HG02588 (cell line): Measurements from ENCODE around the gene MISP3.

Experiments used
- ATAC-seq: cut with Tn5 transposase; IDR thresholded peaks from one replicate; pipeline ENCODE4 v1.9.1; 2021; ENCODE audit warnings: mild to moderate bottlenecking, moderate library complexity; ENCODE audit not compliant: unreplicated experiment

Gene MISP3

GRCh38 chr19:14078411-14078810, 5.8 kb downstream of the MISP3 start:
- ATAC-seq, result no peak

DNA sequence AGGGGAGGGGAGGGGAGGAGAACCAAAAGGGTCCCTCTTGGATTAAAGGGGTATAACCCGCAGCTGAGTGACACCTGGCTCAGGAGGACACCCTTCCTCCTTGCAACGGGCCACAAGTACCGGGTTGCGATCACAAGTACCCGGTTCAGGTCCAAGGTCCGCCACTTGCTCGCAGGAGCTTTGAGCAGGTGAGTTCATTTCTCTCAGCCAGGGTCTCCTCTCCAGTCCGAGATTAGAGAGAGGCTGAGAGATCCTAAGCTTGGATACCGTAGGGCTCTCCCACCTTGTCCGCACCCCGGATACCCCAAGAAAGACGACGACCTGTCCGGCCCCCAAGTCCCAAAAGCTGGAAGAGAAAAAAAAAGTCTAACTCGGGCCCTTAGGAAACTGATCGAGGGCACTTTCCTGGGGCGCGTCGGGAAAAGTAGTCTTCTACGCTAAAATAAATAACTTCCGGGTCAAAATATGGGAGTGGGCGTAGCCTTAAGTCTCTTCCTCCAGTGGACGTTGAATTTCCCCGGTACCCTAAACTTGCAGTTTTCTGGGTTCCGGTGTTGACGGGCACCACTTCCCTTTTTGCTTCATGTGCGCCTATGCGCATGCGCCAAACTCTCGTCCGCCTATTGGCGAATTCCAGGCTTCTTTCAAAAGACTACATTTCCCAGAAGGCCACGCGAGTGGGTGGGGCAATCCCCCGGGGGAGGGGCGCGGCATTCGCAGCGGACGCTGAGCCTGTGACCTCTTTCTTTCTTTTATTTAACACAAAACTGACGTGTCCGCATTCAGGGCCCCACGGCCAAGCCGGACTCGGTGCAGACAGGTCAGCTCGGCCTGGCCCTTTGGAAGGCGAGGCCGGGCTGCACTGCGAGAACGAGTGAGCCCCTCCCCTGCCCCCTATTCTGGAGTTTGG, 8.6 kb downstream of the MISP3 start:
- peak; percentile 73 for ATAC-seq

DNA sequence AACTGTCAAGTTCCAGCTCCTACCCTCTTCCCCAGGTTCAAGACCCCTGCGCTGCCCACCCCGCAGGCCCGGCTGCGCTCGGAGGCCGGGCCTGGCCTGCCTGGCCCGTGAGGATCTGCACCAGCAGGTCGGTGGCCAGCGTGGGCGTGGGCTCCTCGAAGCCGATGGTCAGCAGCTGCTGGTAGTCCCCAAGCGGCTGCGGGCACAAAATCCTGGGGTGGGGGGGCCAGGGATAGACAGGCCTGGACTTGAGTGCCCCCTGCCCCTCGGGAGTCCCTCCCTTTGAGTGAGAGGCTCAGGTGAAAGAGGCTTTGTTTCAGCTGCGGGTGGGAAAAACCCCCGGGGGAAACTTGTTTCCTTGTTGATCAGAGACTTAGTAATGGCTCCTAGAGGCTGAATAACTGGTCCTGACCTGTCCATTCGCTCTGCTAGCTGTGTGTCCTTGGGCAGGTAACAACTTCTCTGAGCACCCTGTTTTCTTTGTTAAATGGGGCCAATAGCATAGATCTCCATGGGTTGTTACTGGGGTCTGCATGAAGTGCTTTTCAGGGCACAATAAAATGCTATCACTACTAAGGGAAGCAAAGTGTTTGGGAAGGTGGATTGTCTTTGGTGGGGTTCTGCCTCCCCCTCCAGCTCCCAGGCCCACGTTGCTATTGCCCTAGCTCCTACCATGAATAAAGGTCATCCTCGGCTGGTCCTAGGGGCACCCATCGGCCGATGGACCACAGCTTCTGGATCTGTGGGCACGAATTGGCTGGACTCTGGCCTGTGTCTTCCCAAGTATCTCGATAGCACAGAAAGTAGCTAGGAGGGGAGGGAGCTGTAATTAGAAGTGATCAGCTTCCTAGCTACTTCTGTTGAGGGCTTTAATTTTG, 9.4 kb downstream of the MISP3 start:
- ATAC-seq, result peak; percentile 29

DNA sequence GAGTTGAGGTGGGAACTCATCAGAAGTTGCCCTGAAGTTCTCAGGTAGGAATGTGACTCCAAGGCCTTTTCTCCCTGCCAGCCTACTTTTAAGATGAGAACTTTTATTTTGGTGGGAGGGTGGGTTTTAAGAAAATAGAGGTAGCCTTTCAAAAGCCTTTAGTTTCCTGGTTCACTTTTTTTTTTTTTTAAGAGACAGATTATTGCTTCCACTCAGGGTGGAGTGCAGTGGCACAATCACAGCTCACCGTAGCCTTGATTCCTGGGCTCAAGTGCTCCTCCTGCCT, 10.0 kb downstream of the MISP3 start:
- ATAC-seq, result no peak

DNA sequence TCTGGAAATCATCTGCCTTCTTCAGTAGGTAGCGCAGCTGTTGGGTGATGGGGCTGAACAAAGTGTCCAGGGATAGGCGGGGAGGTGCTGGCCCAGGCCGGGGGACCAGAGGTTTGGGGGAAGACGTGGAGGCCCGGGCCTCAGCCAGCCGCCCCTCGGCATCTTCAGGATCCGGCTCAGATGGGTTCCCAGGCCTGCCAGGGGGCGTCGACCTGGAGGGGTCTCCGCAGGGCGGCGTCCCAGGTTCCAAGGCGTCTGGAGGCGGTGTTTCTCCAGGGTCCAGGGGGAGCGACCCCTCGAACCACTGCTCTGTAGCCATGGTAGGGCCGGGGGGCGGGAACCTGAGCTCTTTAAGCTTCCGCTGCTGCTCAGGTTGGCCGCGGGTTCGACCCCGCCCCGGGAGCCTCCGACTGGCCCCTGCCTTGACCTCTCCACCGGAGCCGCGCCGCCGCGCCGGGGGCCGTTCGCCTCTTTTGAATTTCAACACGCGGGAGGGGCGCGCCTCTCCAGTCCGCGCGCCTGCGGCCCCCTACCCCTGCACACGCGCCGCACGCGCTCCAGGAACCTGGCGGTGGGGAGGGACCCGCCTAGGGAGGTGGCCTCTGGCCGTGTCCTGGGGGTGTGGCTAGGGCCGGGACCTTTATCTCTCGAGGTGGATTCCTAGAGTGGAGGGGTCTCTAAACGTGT, 12.9 kb downstream of the MISP3 start, which contains the start of gene C19orf67:
Gene C19orf67, minus strand, starts transcription at position 475 of the 687 bp plus-strand sequence. Its CDS starts 156 bp downstream, at position 319.
- no peak for ATAC-seq

DNA sequence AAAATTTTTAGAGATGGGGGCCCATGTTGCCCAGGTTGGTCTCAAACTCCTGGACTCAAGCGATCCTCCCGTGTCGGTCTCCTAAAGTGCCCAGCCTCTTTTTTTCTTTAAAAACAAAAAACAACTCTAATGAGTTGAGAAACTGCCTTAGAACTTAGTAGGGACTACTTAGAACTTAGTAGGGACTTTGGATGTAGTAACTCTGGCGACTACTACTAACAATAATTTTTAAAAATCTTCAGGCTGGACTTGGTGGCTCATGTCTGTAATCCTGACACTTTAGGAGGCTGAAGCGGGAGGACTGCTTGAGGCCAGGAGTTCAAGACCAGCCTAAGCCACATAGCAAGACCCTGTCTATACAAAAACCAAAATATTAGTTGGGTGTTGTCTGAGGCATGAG, 13.5 kb downstream of the MISP3 start:
- no peak for ATAC-seq

DNA sequence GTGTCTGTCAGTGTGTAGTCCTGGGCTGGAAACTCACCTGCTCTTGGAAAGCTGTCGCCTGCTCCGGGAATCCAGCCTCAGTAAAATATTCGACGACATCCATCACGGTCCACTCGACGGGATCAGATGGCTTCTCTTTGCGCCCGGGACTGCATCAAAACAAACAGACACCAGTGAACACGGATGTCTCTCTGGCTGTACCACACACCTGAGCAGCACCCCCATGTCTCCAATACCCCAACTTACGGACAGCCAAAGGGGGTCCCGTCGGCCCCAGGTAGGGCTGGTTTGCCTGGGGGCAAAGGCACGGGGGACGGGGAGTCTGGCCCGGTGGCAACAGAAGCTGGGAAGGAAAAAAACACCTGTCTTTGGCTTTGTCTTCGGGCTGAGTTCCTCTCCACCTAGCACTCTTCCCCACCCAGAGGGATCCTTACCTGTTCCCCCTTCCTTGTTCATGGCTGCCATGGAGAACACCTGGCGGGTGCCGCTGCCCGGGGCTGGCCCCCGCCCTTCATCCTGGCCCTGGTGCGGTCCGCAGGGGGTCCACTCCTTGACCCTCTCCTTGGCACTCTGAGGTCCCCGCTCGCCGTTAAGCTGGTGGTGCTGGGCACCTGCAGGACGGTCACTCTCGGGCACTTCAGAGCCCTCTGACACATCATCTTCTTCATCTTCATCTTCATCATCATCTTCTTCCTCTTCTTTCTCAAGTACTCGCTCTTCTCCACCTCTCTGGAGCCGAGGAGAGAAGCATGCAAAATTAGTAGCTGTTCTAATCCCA, 16.2 kb downstream of the MISP3 start:
- no peak for ATAC-seq

- ATAC-seq, result no peak
These were observed 16.8 kb downstream of the MISP3 start for GRCh38 chr19:14089412-14089661.

- ATAC-seq, result no peak
These were observed 17.3 kb downstream of the MISP3 start for GRCh38 chr19:14089662-14090508.

- peak; percentile 33 for ATAC-seq
These were observed 18.0 kb downstream of the MISP3 start, which contains the start of gene SAMD1 for GRCh38 chr19:14090509-14091080. Gene SAMD1, minus strand, starts transcription at chr19:14090751.

DNA sequence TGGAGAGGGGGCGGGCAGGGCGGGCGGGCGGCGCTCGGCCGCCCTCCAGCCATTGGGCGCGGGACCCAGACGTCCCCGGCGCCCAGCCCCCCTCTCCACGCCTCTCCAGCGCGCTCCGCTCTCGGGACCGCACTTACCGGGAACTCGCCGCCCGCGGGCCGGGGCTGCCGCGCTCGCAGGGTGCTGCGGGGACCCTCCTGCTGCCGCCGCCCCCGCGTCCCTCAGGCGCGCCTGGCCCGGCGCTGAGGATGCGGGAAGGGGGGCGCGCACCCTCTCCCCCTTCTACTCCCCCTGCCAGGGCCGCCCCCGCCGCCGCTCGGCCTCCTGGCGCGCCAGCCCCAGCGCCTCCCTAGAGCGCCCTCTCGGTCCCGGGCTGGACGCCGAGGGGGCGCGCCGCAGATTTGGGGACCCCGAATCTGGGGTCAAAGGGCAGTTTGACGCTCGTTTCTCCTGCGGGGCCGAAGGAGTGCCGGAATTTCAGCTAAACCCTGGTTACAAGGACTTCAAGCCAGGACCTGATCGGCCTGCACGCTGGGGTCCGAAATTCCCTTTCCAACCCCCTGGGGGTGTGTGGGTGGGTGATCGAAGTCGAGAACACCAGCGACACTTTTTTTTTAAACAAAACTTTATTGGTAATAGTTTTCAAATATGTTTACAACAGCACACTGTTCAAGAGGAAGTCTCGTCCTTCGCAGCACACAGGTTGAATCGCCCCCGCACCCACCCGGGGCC, 18.7 kb downstream of the MISP3 start:
- ATAC-seq, result peak; percentile 55

DNA sequence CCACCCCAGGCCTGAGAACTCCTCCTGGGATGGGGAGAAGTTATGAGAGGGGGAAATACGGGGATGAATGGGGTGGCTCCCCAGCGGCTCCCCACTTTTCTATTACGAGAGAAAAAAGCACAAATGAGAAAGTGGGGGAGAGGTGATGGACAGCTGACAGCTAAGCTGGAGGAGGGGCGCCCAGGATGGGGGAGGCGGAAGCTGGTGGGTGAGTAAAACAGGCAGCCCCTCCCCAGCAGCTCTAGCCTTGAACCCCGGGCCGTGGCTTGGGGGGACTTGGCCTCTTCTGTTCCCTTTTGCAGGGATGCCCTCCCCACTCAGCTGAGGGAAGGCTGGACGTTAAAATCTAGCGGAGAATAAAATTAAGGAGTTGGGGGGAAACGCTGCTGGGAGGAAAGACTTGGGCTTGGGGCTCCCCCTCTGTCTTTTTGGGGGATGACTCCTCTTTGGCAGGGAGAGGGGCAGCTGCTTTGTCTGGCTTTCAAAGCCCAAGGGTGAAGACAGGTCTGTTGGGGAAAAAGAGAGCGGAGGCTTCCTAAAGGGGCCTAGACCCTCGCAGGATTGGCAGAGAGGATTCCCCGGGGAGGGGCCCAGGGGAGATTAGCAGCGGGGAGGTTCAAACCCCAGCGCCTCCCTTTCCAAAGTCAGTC, 19.4 kb downstream of the MISP3 start:
- peak; percentile 2 for ATAC-seq

DNA sequence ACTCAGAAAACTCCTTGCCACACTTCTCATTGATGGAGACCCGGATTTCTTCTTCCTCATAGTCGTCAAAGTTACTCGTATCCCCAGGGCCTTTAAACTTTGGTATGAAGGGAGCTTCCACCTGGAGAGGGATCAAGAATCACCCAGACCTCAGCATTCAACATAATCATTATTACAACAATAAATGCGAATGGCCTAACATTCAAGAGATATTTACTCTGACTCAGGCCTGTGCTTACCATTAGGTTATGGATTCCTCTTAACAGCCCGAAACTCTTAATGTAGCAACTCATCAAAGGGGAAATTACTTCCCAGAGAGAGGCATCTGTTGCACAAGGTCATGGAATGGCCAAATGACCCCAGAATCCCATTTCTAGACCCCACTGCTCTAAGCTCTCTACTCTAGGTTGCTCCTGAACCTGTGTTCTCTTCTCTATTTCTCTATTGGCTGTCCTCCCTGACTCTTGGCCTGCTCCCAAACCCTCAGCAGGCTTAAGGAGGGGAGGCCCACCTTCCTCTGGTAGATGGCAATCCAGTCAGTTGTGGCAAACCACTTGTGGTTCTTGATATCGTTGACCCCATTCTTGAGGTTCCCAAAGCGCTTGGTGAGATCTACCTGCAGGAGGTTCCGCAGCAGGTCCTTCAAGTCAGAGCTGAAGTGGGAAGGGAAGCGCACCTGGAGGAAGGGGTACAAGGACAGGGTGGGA, 20.7 kb downstream of the MISP3 start:
- no peak for ATAC-seq

GRCh38 chr19:14094854-14095253, 22.3 kb downstream of the MISP3 start:
- ATAC-seq, result no peak

DNA sequence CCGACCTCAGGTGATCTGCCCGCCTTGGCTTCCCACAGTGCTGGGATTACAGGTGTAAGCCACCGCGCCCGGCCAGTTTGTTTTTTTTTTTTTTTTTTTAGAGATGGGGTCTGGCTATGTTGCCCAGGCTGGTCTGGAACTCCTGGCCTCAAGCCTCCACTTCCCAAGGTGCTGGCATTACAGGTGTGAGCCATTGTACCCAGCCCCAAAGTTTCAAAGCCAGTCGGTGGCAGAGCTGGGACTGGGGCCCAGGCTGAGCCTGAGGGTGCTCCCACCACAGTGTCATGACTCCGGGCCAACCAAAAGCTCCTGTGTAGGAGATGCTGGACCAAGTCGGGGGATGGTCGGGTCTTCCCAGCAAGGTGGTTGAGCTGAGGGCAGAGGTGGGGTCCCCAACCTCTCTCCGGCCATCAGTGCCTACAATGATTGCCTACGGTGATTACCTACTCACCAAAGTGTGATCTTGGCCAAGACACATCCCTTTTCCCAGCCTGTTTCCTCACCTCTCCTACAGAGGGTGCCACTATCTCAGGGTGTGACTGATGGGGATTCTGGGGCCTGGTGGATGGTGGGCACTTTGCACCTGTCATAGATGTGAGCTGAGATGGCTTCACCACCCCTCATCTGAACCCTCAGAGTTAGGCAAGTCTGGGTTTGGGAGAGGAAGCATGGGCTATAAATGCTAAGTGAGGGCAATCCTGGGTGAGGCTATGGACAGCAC, 23.8 kb downstream of the MISP3 start:
- ATAC-seq, result no peak

DNA sequence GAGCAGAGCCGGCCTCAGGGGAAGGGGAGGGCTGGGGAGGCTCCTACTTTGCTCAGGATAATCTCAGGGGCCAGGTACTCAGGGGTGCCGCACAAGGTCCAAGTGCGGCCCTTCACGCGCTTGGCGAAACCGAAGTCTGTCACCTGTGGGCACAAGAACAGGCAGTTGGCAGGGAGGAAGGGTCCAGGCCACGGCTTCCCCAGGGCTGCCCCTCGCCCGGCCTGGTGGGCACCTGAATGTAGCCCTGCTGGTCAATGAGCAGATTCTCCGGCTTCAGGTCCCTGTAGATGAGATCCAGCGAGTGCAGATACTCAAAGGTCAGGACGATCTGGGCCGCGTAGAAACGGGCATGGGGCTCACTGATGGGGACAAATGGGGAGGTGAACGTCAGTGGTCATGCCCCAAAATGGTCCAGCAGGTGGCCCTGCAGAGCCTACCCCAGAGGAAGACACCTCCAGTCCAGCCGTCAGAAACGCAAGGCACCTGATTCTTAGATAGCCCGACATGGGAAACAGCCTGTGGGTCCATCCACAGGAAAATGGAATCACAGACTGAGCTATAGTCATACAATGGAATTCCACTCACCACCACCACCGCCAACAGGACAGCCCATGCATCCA, 25.1 kb downstream of the MISP3 start:
- no peak for ATAC-seq
